Measurements from ENCODE around the gene OXSR1. TPM values are rescaled to one million over a fixed set of nuclear protein-coding genes. Genes with fewer than 3 reads are reported as not detected.

Gene OXSR1
- total RNA-seq, 1 experiment from 2014 or later, result 33.2 TPM

GRCh38 chr3:38163841-38164642, 1.3 kb upstream of the OXSR1 start:
- H3K27ac ChIP-seq (ENCODE audit: low read length), result peak overlapping the region; percentile 98
- intact Hi-C loops (cut with micrococcal nuclease; ENCODE audit: unreplicated experiment), result no loop called here
- ChIA-PET POLR2A (no interaction called here), CTCF (interaction anchor here (0.6 to 1.2 kb wide), 3 partner anchors 22 to 233 kb away, joined by 3 to 4 read pairs (median 3); no protein-coding TSS in a partner anchor)
- TF ChIP-seq SIN3A (IDR thresholded peaks at IDR 0.05; ENCODE audit: borderline replicate concordance, insufficient read depth, low read depth, low read length), result no peak
- no peak for TF ChIP-seq POLR2AphosphoS5 (IDR thresholded peaks at IDR 0.05; ENCODE audit: low read depth, low read length)
- TF ChIP-seq, protein P1, sequence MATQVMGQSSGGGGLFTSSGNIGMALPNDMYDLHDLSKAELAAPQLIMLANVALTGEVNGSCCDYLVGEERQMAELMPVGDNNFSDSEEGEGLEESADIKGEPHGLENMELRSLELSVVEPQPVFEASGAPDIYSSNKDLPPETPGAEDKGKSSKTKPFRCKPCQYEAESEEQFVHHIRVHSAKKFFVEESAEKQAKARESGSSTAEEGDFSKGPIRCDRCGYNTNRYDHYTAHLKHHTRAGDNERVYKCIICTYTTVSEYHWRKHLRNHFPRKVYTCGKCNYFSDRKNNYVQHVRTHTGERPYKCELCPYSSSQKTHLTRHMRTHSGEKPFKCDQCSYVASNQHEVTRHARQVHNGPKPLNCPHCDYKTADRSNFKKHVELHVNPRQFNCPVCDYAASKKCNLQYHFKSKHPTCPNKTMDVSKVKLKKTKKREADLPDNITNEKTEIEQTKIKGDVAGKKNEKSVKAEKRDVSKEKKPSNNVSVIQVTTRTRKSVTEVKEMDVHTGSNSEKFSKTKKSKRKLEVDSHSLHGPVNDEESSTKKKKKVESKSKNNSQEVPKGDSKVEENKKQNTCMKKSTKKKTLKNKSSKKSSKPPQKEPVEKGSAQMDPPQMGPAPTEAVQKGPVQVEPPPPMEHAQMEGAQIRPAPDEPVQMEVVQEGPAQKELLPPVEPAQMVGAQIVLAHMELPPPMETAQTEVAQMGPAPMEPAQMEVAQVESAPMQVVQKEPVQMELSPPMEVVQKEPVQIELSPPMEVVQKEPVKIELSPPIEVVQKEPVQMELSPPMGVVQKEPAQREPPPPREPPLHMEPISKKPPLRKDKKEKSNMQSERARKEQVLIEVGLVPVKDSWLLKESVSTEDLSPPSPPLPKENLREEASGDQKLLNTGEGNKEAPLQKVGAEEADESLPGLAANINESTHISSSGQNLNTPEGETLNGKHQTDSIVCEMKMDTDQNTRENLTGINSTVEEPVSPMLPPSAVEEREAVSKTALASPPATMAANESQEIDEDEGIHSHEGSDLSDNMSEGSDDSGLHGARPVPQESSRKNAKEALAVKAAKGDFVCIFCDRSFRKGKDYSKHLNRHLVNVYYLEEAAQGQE (IDR thresholded peaks at IDR 0.05; ENCODE audit: insufficient read depth in 1 of 2, low read depth in 2 of 2, low read length in 1 of 2), result no peak
- TF ChIP-seq, protein P2, sequence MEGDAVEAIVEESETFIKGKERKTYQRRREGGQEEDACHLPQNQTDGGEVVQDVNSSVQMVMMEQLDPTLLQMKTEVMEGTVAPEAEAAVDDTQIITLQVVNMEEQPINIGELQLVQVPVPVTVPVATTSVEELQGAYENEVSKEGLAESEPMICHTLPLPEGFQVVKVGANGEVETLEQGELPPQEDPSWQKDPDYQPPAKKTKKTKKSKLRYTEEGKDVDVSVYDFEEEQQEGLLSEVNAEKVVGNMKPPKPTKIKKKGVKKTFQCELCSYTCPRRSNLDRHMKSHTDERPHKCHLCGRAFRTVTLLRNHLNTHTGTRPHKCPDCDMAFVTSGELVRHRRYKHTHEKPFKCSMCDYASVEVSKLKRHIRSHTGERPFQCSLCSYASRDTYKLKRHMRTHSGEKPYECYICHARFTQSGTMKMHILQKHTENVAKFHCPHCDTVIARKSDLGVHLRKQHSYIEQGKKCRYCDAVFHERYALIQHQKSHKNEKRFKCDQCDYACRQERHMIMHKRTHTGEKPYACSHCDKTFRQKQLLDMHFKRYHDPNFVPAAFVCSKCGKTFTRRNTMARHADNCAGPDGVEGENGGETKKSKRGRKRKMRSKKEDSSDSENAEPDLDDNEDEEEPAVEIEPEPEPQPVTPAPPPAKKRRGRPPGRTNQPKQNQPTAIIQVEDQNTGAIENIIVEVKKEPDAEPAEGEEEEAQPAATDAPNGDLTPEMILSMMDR (IDR thresholded peaks at IDR 0.05), result no peak
- no peak for TF ChIP-seq TCF7L2 (IDR thresholded peaks at IDR 0.05; ENCODE audit: low read depth, low read length)
- no peaks in the 10 kb centered on the region for H3K27me3 ChIP-seq (ENCODE audit: control insufficient read depth, insufficient read depth, low read length)
- peaks cover 17% of the 10 kb centered on the region for H3K4me1 ChIP-seq (ENCODE audit: control insufficient read depth, insufficient read depth, low read length)
- no peaks in the 10 kb centered on the region for H3K9me3 ChIP-seq (ENCODE audit: control insufficient read depth, insufficient read depth, low read depth, low read length)
- ATAC-seq, result no peak
- peak overlapping the region; percentile 73 to 84 for H3K4me3 ChIP-seq (ENCODE audit: low read depth in 2 of 2, low read length in 2 of 2)
- no TSS peak for BruUV-seq (replicated peaks)
- peaks cover 4% of the 10 kb centered on the region; the same call in 1 of the 2 replicates for H3K36me3 ChIP-seq (ENCODE audit: control insufficient read depth, insufficient read depth, low read length)
- no peak for DNase-seq (ENCODE audit: low read depth, low spot score)
- in situ Hi-C loops (cut with HindIII; ENCODE audit: low pct_unique_long_range_greater_than_20kb, low sequenced_read_pairs), result no loop called here

- Histone ChIP-seq H3K9me3 (ENCODE audit: control insufficient read depth, insufficient read depth, low read depth, low read length) (no peaks in the 10 kb centered on the region), H3K27ac (ENCODE audit: low read length) (peak overlapping the region; percentile 98), H3K4me1 (ENCODE audit: control insufficient read depth, insufficient read depth, low read length) (peaks cover 17% of the 10 kb centered on the region), H3K4me3 (ENCODE audit: low read depth in 2 of 2, low read length in 2 of 2) (peak overlapping the region; percentile 73 to 84), H3K27me3 (ENCODE audit: control insufficient read depth, insufficient read depth, low read length) (no peaks in the 10 kb centered on the region), H3K36me3 (ENCODE audit: control insufficient read depth, insufficient read depth, low read length) (peaks cover 4% of the 10 kb centered on the region; the same call in 1 of the 2 replicates)
- TF ChIP-seq, protein P1 (IDR thresholded peaks at IDR 0.05; ENCODE audit: insufficient read depth in 1 of 2, low read depth in 2 of 2, low read length in 1 of 2), result no peak
- TF ChIP-seq POLR2AphosphoS5 (IDR thresholded peaks at IDR 0.05; ENCODE audit: low read depth, low read length) (no peak), SIN3A (IDR thresholded peaks at IDR 0.05; ENCODE audit: borderline replicate concordance, insufficient read depth, low read depth, low read length) (no peak), TCF7L2 (IDR thresholded peaks at IDR 0.05; ENCODE audit: low read depth, low read length) (no peak)
- TF ChIP-seq, protein P2 (IDR thresholded peaks at IDR 0.05), result no peak
- intact Hi-C loops (cut with micrococcal nuclease; ENCODE audit: unreplicated experiment), result no loop called here
- DNase-seq (ENCODE audit: low read depth, low spot score), result no peak
- ATAC-seq, result peak; percentile 62
- in situ Hi-C loops (cut with HindIII; ENCODE audit: low pct_unique_long_range_greater_than_20kb, low sequenced_read_pairs), result no loop called here
- ChIA-PET CTCF (interaction anchor here (0.6 to 1.2 kb wide), 2 partner anchors 22 to 233 kb away, joined by 3 read pairs; no protein-coding TSS in a partner anchor), POLR2A (no interaction called here)
- BruUV-seq (replicated peaks), result TSS peak; percentile 97
Observed at GRCh38 chr3:38164643-38164951, 740 bp upstream of the OXSR1 start.

All from Panc1 (cell line).